Left lung (tissue), 10 donors: ENCODE data around the gene PTGES3. TPM values are rescaled to one million over a fixed set of nuclear protein-coding genes. Genes with fewer than 3 reads are reported as not detected.

Experiments
- ATAC-seq: fragments of 200-7000 bp; cut with Tn5 transposase; one replicate; pipeline ENCODE4 v1.9.1; 2020; ENCODE audit warnings: moderate library complexity
- DNase-seq, 4 donors: peaks; one replicate each; pipeline ENCODE4 v3.0.0-alpha.2; 2013 to 2020
- H3K27ac ChIP-seq, 2 donors: fragments of 200-600 bp; sonication (generic) in 1 of 2; one replicate each; pipeline versions ENCODE4 v1.5.0 to v1.8.0; 2020 to 2021
- H3K27me3 ChIP-seq, 2 donors: fragments of 200-600 bp; sonication (generic) in 1 of 2; one replicate each; pipeline versions ENCODE4 v1.5.0 to v1.8.0; 2020 to 2021
- H3K36me3 ChIP-seq, 2 donors: fragments of 200-600 bp; sonication (generic) in 1 of 2; one replicate each; pipeline versions ENCODE4 v1.5.0 to v1.8.0; 2020 to 2021
- H3K4me1 ChIP-seq, 2 donors: fragments of 200-600 bp; one replicate each; pipeline ENCODE4 v1.8.0; 2021
- H3K4me3 ChIP-seq, 2 donors: fragments of 200-600 bp; sonication (generic) in 1 of 2; one replicate each; pipeline versions ENCODE4 v1.5.0 to v1.8.0; 2020 to 2021; ENCODE audit warnings: mild to moderate bottlenecking in 1 of 2
- H3K9me3 ChIP-seq, 2 donors: fragments of 200-600 bp; sonication (generic) in 1 of 2; one replicate each; pipeline versions ENCODE4 v1.5.0 to v1.8.0; 2020 to 2021
- intact Hi-C, 2 donors: fragments of 100-400 bp; cut with DNase I; formaldehyde crosslinking; loops; one replicate each; pipeline versions ENCODE4 v1.11.2 to v1.14.2; 2022
- polyA plus RNA-seq, 6 donors: library from polyadenylated mRNA; unstranded; fragments of 120-200 nt; gene quantifications; one replicate each; pipeline ENCODE4 v1.2.1, GENCODE V29; 2013; ENCODE audit not compliant: insufficient read length in 6 of 6
- total RNA-seq, 2 donors: library from RNA; stranded (reverse); fragmentation: NEBNext Ultra II Directional; extraction: Animal tissue kit (Norgen Biotek cat#: 25700); gene quantifications; one replicate each; pipeline ENCODE4 v1.2.1, GENCODE V29; 2021
- TF ChIP-seq, protein P1 (sequence below), 2 donors: fragments of 200-600 bp; sonication (generic) in 1 of 2; IDR thresholded peaks; one replicate each; pipeline versions ENCODE4 v1.5.0 to v1.8.0; 2021; ENCODE audit warnings: antibody characterized with exemption in 2 of 2
- donor health status: DM: no; HTN: yes; CAD: no.
- donor health status: DM: no; HTN: no; CAD: no.

The PTGES3 gene
- total and polyA plus RNA-seq, 8 donors = 164 to 303 (median 267) TPM

DNA sequence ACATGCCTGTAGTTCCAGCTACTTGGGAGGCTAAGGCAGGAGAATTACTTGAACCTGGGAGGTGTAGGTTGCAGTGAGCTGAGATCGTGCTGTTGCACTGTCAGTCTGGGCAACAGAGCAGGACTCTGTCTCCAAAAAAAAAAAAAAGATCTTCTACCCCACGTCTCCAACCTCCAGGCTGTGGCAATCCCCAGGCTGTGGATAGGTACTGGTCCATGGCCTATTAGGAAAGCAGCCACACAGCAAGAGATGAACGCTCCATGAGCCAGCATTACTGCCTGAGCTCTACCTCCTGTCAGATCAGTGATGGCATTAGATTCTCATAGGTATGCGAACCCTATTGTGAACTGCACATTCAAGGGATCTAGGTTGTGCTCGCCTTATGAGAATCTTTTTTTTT is 6.1 kb upstream of the PTGES3 start:
- no peaks in the 10 kb centered on the region for H3K9me3 ChIP-seq
- H3K4me1 ChIP-seq = peaks cover 0 to 6% of the 10 kb centered on the region in 2 donors
- no peak for ATAC-seq
- DNase-seq = no peak
- no peak overlapping the region for H3K27ac ChIP-seq
- no peaks in the 10 kb centered on the region for H3K27me3 ChIP-seq
- TF ChIP-seq, protein P1, sequence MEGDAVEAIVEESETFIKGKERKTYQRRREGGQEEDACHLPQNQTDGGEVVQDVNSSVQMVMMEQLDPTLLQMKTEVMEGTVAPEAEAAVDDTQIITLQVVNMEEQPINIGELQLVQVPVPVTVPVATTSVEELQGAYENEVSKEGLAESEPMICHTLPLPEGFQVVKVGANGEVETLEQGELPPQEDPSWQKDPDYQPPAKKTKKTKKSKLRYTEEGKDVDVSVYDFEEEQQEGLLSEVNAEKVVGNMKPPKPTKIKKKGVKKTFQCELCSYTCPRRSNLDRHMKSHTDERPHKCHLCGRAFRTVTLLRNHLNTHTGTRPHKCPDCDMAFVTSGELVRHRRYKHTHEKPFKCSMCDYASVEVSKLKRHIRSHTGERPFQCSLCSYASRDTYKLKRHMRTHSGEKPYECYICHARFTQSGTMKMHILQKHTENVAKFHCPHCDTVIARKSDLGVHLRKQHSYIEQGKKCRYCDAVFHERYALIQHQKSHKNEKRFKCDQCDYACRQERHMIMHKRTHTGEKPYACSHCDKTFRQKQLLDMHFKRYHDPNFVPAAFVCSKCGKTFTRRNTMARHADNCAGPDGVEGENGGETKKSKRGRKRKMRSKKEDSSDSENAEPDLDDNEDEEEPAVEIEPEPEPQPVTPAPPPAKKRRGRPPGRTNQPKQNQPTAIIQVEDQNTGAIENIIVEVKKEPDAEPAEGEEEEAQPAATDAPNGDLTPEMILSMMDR (IDR thresholded peaks at IDR 0.05) = no peak
- intact Hi-C loops = no loop called here
- H3K4me3 ChIP-seq = no peak overlapping the region
- H3K36me3 ChIP-seq = no peaks in the 10 kb centered on the region

DNA sequence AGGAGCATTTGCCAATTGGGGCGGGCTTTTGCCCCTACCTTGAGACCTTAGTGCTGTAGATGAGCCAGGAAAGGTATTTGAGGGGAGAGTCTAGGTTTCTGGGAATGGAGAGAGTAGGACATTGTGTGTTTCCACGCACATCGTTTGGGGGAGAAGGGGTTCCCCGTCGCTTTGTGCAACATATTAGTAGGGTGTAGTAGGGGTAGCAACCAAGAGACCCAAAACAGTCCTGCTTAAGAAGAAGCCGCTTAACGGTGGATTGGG is 694 bp upstream of the PTGES3 start:
- DNase-seq (no peak), ATAC-seq (no peak)
- H3K27me3 ChIP-seq = no peaks in the 10 kb centered on the region
- H3K4me1 ChIP-seq = peaks cover 10 to 30% of the 10 kb centered on the region in 2 donors
- no peaks in the 10 kb centered on the region for H3K36me3 ChIP-seq
- no peaks in the 10 kb centered on the region for H3K9me3 ChIP-seq
- TF ChIP-seq, protein P1 (IDR thresholded peaks at IDR 0.05) = no peak
- intact Hi-C loops = no loop called here
- peak overlapping the region; percentile 27 to 79 for H3K4me3 ChIP-seq
- H3K27ac ChIP-seq = peak overlapping the region; percentile 99 to 100

DNA sequence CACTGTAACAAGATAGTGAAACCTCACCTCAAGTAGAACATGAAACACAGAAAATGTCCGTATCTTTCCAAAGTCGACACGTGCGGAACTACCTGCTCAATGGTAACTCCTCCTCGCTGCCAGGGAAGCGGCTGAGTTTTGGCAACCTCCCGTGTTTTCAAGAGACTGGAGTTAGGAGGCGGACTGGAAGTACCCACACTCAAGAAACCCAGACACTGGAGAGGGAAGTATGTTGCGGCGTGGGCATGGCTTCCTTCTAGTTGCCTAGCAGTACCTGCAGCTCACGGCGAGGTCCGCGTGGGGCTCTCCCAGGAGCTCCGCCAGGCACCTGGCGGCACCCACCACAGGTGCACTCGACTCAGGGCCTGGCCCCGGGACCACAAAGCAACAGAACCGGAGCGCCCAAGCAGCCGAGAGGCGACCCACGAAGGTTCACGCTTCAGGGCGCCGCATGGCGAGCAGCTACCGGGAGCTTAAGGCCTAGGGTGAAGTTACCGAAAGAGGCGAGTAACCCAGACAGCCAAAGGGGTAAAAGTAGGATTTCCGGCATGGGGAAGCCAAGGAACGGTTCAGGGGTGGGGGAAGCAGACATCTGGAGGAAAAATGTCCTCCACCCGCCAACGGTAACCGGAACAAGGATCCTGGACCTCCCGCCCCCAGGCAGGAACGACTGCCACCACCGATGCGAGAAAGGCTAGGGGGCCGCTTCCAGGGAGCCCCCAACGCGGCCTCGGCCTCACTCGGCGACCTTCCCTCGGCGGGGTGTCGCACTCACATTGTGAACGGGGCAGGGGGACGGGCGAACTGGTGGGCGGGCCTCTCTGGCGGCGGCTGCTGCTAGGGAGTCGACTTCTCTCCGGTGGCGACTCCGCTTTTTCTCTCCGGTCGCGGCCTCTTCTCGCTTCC is 608 bp downstream of the PTGES3 start:
- no peaks in the 10 kb centered on the region for H3K27me3 ChIP-seq
- peaks cover 10 to 43% of the 10 kb centered on the region in 2 donors for H3K4me1 ChIP-seq
- TF ChIP-seq, protein P1 (IDR thresholded peaks at IDR 0.05) = no peak
- peaks cover 0 to 6% of the 10 kb centered on the region in 2 donors for H3K36me3 ChIP-seq
- DNase-seq = peak; percentile 48 to 91 (median 70)
- H3K9me3 ChIP-seq = no peaks in the 10 kb centered on the region
- H3K27ac ChIP-seq = peak overlapping the region; percentile 99 to 100
- intact Hi-C loops = no loop called here
- ATAC-seq = peak; percentile 41
- H3K4me3 ChIP-seq = peak overlapping the region; percentile 79 to 89

DNA sequence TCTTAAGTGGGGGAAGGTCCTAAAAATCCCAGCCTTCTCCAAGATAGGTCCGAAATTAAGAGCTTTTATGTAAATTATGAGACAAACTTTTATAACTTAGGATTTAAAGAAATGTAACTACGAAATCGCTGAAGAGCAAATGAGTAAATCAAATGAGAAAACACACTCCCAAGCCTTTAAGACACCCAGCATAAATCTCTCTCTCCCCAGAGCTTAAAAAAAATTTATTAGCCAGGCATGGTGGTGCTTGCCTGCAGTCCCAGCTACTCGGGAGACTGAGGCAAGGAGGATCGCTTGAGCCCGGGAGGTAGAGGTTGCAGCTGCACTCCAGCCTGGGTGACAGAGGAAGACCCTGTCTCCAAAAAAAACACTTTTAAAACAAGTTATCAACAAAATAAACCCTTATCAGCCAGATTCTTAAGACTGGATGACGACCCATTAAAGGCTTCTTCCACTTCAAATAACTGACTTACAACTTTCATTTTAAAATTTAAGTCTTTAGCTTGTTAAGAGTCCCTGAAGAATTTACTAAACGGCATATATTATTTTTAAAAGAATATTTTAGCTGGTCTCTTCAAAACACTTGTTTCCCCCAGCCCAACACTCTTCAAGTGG is 3.2 kb downstream of the PTGES3 start:
- TF ChIP-seq, protein P1 (IDR thresholded peaks at IDR 0.05) = no peak
- DNase-seq = peak in 1 of 4 donors; percentile 19
- intact Hi-C loops = no loop called here
- no peaks in the 10 kb centered on the region for H3K27me3 ChIP-seq
- H3K36me3 ChIP-seq = peaks cover 0 to 30% of the 10 kb centered on the region in 2 donors
- no peak for ATAC-seq
- H3K4me1 ChIP-seq = peaks cover 15 to 69% of the 10 kb centered on the region in 2 donors
- H3K27ac ChIP-seq = peak overlapping the region; percentile 77 to 100
- H3K4me3 ChIP-seq = peak overlapping the region; percentile 2 to 79
- no peaks in the 10 kb centered on the region for H3K9me3 ChIP-seq

DNA sequence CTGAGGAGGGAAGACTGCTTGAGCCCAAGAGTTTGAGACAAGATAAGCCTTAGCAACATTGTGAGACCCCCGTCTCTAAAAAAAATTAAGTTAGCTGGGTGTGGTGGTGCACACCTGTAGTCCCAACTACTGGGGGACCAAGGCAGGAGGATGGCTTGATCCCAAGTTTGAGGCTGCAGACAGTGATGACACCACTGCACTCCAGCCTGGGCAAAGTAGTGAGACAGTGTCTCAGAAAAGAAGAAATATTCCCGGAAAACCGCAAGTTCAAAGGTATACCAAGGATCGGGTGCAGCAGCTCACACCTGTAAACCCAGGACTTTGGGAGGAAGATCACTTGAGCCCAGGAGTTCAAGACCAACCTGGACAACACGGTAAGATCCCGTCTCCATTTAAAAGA is 5.8 kb downstream of the PTGES3 start:
- intact Hi-C loops = no loop called here
- H3K27ac ChIP-seq = peak overlapping the region in 1 of 2 donors; percentile 13
- peak in 1 of 4 donors; percentile 23 for DNase-seq
- no peaks in the 10 kb centered on the region for H3K27me3 ChIP-seq
- TF ChIP-seq, protein P1 (IDR thresholded peaks at IDR 0.05) = no peak
- H3K4me3 ChIP-seq = no peak overlapping the region
- peaks cover 15 to 88% of the 10 kb centered on the region in 2 donors for H3K4me1 ChIP-seq
- peaks cover 0 to 39% of the 10 kb centered on the region in 2 donors for H3K36me3 ChIP-seq
- ATAC-seq = no peak
- no peaks in the 10 kb centered on the region for H3K9me3 ChIP-seq
